Smooth muscle cell (in vitro differentiated cells): ENCODE measurements around the gene RNU1-4. TPM values are rescaled to one million over a fixed set of nuclear protein-coding genes. Genes with fewer than 3 reads are reported as not detected.
"Not testable (repeated sequence)": the region's sequence is repeated elsewhere in the genome, so short reads cannot be mapped to it uniquely, and the experiment has no call there.

Experiments
- DNase-seq: peaks from one replicate; lab custom pipeline; 2025; ENCODE audit not compliant: unreplicated experiment; lab: John Stamatoyannopoulos, UW
- H2AFZ ChIP-seq: fragments of 200-600 bp; sonication (generic); 2 replicates; pipeline ENCODE4 v1.6.0; 2016; ENCODE audit warnings: antibody characterized with exemption, low read depth, mild to moderate bottlenecking
- H3F3A ChIP-seq: fragments of 200-600 bp; sonication (generic); 2 replicates; pipeline ENCODE4 v1.6.0; 2017; ENCODE audit warnings: antibody characterized with exemption, low read depth
- H3K27ac ChIP-seq: fragments of 200-600 bp; sonication (generic); 2 replicates; pipeline ENCODE4 v1.5.1; 2016; ENCODE audit warnings: low read depth, mild to moderate bottlenecking
- H3K27me3 ChIP-seq: fragments of 200-600 bp; sonication (generic); 2 replicates; pipeline ENCODE4 v1.6.1; 2016; ENCODE audit warnings: low read depth, mild to moderate bottlenecking
- H3K36me3 ChIP-seq: fragments of 200-600 bp; sonication (generic); 2 replicates; pipeline ENCODE4 v1.5.1; 2016; ENCODE audit warnings: low read depth
- H3K4me1 ChIP-seq: fragments of 200-600 bp; sonication (generic); 2 replicates; pipeline ENCODE4 v1.5.1; 2016; ENCODE audit warnings: low read depth
- H3K4me2 ChIP-seq: fragments of 200-600 bp; sonication (generic); 2 replicates; pipeline ENCODE4 v1.6.0; 2016; ENCODE audit warnings: mild to moderate bottlenecking
- H3K4me3 ChIP-seq: fragments of 200-600 bp; sonication (generic); 2 replicates; pipeline ENCODE4 v1.5.1; 2016; ENCODE audit warnings: mild to moderate bottlenecking
- H3K79me2 ChIP-seq: fragments of 200-600 bp; sonication (generic); 2 replicates; pipeline ENCODE4 v1.6.0; 2016; ENCODE audit warnings: low read depth, mild to moderate bottlenecking
- H3K9ac ChIP-seq: fragments of 200-600 bp; sonication (generic); 2 replicates; pipeline ENCODE4 v1.6.0; 2016; ENCODE audit warnings: low read depth
- H3K9me3 ChIP-seq: fragments of 200-600 bp; sonication (generic); replicated peaks from 2 replicates; pipeline ENCODE4 v1.5.1; 2016; ENCODE audit warnings: low read depth
- H4K20me1 ChIP-seq: fragments of 200-600 bp; sonication (generic); 2 replicates; pipeline ENCODE4 v1.6.0; 2016; ENCODE audit warnings: low read depth
- WGBS: methylation state at CpG from one replicate; pipeline ENCODE4 v1.1.7; 2016; ENCODE audit warnings: low lambda C conversion rate; 5-methylcytosine and 5-hydroxymethylcytosine counted together
- polyA plus RNA-seq: library from polyadenylated mRNA; unstranded; fragments of >200 nt; fragmentation: Nextera tagmentation; extraction: Ambion mirVana; gene quantifications from 2 replicates; pipeline ENCODE4 v1.2.1, GENCODE V29; 2016
- small RNA-seq: library from RNA; depleted of rRNA; stranded (forward); fragments of <200 nt; gene quantifications from one replicate; pipeline ENCODE3, GENCODE V24; 2014
- total RNA-seq: library from RNA; depleted of rRNA; stranded (reverse); fragments of >200 nt; gene quantifications from 2 replicates; pipeline ENCODE4 v1.2.3, GENCODE V29; 2014

The RNU1-4 gene
- total and polyA plus RNA-seq, 2 experiments from 2014 or later, result under 0.01 to 4.2 TPM

DNA sequence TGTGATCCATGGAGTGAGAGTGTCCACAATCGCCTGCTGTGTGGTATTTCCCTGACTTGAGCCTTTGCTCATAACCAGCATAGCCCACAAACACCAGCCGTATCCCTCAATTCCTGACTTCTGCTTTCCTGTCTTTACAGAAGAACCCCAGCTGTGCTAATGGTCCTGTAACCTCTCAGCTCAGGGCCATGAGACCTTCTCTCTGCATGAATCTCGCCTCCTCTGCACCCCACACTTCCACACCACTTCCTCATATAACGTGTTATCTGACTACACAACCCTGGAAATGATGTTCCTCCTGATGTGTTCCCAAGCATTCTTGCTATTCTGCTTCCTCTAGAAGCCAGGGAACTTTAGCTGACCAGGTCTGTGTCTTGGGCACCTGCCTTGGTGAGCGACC is 41.3 kb downstream of the RNU1-4 start:
- not testable (repeated sequence) for H4K20me1 ChIP-seq, H3K9ac ChIP-seq, H3K4me3 ChIP-seq, H3F3A ChIP-seq, H3K9me3 ChIP-seq, H3K27ac ChIP-seq, DNase-seq, H3K4me1 ChIP-seq, H3K79me2 ChIP-seq, H3K36me3 ChIP-seq, H2AFZ ChIP-seq, H3K4me2 ChIP-seq
- peaks cover 18% of the 10 kb centered on the region for H3K27me3 ChIP-seq
- WGBS, result 83% methylated on average over 5 of the region's 5 CpGs

DNA sequence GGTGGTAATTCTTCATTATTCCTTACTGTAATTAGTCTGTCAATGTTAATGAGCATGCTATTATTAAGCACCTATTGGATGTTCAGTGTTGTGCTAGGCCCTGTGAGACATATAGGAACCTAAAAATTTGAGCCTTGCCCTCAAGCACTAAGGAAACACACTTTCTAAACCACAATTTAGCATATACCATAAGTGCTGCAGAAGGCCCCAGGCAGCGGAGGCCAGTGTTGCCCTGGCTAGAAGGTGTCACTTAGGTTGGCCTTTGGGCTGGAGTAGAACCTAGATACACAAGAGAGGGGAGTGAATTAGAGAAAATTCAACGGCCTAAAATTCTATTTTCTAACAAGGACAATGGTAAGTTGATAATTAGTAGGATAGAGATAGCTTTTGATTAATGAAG is 44.6 kb downstream of the RNU1-4 start:
- H2AFZ ChIP-seq, H3K27ac ChIP-seq, DNase-seq, H3F3A ChIP-seq, H3K36me3 ChIP-seq, H3K79me2 ChIP-seq, H3K4me3 ChIP-seq, H3K4me1 ChIP-seq, H4K20me1 ChIP-seq, H3K9ac ChIP-seq, H3K9me3 ChIP-seq, H3K4me2 ChIP-seq: not testable (repeated sequence)
- WGBS, result 89% methylated on average over 1 of the region's 2 CpGs
- peaks cover 14% of the 10 kb centered on the region for H3K27me3 ChIP-seq

DNA sequence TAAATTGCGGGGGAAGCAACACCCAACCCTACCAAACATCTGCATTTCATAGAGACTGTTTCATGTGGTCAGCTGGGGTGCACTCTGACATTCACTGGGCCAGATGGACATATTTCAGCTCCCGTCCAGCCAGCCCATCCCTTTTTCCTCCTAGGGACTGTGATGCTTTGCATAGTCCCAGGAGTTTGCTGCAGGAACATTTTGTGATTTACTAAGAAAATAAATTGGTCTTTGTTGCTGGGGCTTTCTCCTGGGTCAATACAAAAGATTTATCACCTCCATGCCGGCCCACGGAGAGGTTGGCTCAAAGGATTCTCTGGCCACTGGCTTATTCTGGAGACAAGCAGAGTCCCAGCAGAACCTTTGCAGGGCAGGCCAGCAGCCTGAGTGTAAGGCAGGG is 46.0 kb downstream of the RNU1-4 start:
- H3K4me2 ChIP-seq, H2AFZ ChIP-seq, H3K36me3 ChIP-seq, H3K4me3 ChIP-seq, H3K79me2 ChIP-seq, H3K4me1 ChIP-seq, DNase-seq, H3K27ac ChIP-seq, H3K27me3 ChIP-seq, H3K9me3 ChIP-seq, H3K9ac ChIP-seq, H3F3A ChIP-seq, H4K20me1 ChIP-seq: not testable (repeated sequence)
- 75% methylated on average over 4 of the region's 4 CpGs for WGBS

DNA sequence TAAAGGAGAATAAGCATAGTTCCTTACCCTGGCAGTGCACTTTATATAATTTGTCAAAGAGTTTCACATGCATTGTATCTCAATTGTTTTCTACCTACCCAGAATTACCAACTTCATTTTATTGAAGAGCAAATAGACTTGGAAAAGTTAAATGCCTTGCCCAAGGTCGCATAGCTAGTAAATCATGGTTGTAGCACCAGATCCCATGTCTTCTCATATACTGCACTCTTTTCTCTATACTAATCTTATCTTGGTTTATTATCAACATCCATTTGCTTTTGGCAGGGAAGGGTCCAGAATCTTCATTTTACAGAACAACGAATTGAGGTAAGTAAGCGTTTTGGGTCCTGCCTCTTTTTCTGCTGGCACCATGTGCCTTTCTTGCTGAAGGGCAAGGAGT is 46.9 kb downstream of the RNU1-4 start:
- not testable (repeated sequence) for H3K36me3 ChIP-seq, H3K27me3 ChIP-seq, H3K9me3 ChIP-seq, H3K4me1 ChIP-seq, H2AFZ ChIP-seq, H3K27ac ChIP-seq, H4K20me1 ChIP-seq, H3K4me2 ChIP-seq, H3K79me2 ChIP-seq, H3K4me3 ChIP-seq, H3F3A ChIP-seq, DNase-seq, H3K9ac ChIP-seq
- 93% methylated on average over 2 of the region's 3 CpGs for WGBS

DNA sequence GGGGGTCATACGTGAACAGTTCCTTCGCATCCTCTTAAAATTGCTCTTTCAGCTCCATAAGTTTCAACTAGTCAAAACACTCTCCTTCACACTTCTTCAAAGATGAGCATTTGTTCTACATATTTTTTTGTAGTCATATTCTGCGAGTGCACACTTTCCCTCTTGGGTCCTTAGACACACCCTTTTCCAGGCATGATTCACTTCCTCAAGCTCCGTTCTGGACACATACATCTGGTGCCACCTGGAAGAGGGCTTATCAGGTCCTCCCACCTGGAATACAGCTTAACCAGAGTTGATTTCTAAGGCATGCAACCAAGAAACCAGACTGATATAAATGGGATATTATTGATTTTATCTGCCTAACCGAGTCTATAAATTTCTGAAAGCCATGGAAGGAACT is 47.4 kb downstream of the RNU1-4 start:
- not testable (repeated sequence) for H3F3A ChIP-seq, H3K9me3 ChIP-seq, H3K27me3 ChIP-seq, H3K4me3 ChIP-seq, H2AFZ ChIP-seq, DNase-seq, H3K4me1 ChIP-seq, H3K36me3 ChIP-seq, H3K9ac ChIP-seq, H4K20me1 ChIP-seq, H3K79me2 ChIP-seq, H3K27ac ChIP-seq, H3K4me2 ChIP-seq
- 71% methylated on average over 3 of the region's 5 CpGs for WGBS

Small RNA genes lying within 50 kb of the gene (small RNA-seq; reads per million reads assigned to genes)
- not detected for gene RNU1-4

Other genes starting within 250 kb of the RNU1-4 start
- gene RNU1-1, start 226.2 kb upstream of the RNU1-4 start, total RNA-seq, result under 0.01 TPM in 2 replicates
- 4.2 and 6.4 TPM in 2 replicates for gene RNU1-1, start 226.2 kb upstream of the RNU1-4 start, polyA plus RNA-seq
- 22.7 and 28.7 TPM in 2 replicates for gene NBPF1, start 127.0 kb upstream of the RNU1-4 start, total RNA-seq
- 18.1 and 26.1 TPM in 2 replicates for gene NBPF1, start 127.0 kb upstream of the RNU1-4 start, polyA plus RNA-seq
- gene RNU1-3, start 73.6 kb upstream of the RNU1-4 start, total RNA-seq, result under 0.01 TPM in 2 replicates
- 4.2 and 6.4 TPM in 2 replicates for gene RNU1-3, start 73.6 kb upstream of the RNU1-4 start, polyA plus RNA-seq
- under 0.01 TPM in 2 replicates for gene RNU1-2, start 155.5 kb downstream of the RNU1-4 start, total RNA-seq
- 4.2 and 6.4 TPM in 2 replicates for gene RNU1-2, start 155.5 kb downstream of the RNU1-4 start, polyA plus RNA-seq
- gene CROCC, start 181.4 kb downstream of the RNU1-4 start, total RNA-seq, result 7.8 and 24.0 TPM in 2 replicates
- gene CROCC, start 181.4 kb downstream of the RNU1-4 start, polyA plus RNA-seq, result 19.7 and 21.4 TPM in 2 replicates
- gene MFAP2, start 240.1 kb downstream of the RNU1-4 start, total RNA-seq, result 307 and 325 TPM in 2 replicates
- 858 and 885 TPM in 2 replicates for gene MFAP2, start 240.1 kb downstream of the RNU1-4 start, polyA plus RNA-seq